Heart left ventricle (tissue), 16 donors: ENCODE data around the gene PCOLCE2. TPM values are rescaled to one million over a fixed set of nuclear protein-coding genes. Genes with fewer than 3 reads are reported as not detected.

Source experiments
- ATAC-seq, 4 donors: fragments of 200-7000 bp; cut with Tn5 transposase; one replicate each; pipeline ENCODE4 v1.9.1; 2020 to 2022; ENCODE audit warnings: moderate library complexity in 4 of 4, mild to moderate bottlenecking in 3 of 4, moderate number of reproducible peaks in 1 of 4
- DNase-seq, 5 donors: peaks; one replicate each; pipeline ENCODE4 v3.0.0-alpha.2; 2020
- H3K27ac ChIP-seq, 12 donors: fragments of 200-600 bp; sonication (generic) in 4 of 12; one replicate each; pipeline versions ENCODE4 v1.5.0 to v1.8.0; 2016 to 2022; ENCODE audit warnings: mild to moderate bottlenecking in 2 of 12
- H3K27me3 ChIP-seq, 9 donors: fragments of 200-600 bp; sonication (generic) in 2 of 9; one replicate each; pipeline versions ENCODE4 v1.5.1 to v1.8.0; 2016 to 2022; ENCODE audit warnings: mild to moderate bottlenecking in 3 of 9
- H3K36me3 ChIP-seq, 9 donors: fragments of 200-600 bp; sonication (generic) in 2 of 9; one replicate each; pipeline versions ENCODE4 v1.5.0 to v1.8.0; 2018 to 2022; ENCODE audit warnings: mild to moderate bottlenecking in 2 of 9
- H3K4me1 ChIP-seq, 12 donors: fragments of 200-600 bp; sonication (generic) in 4 of 12; one replicate each; pipeline versions ENCODE4 v1.5.0 to v1.8.0; 2016 to 2022; ENCODE audit warnings: mild to moderate bottlenecking in 3 of 12
- H3K4me3 ChIP-seq, 12 donors: fragments of 200-600 bp; sonication (generic) in 4 of 12; one replicate each; pipeline versions ENCODE4 v1.5.0 to v1.8.0; 2017 to 2022; ENCODE audit warnings: mild to moderate bottlenecking in 9 of 12, moderate library complexity in 4 of 12
- H3K9me3 ChIP-seq, 12 donors: fragments of 200-600 bp; sonication (generic) in 4 of 12; one replicate each; pipeline versions ENCODE4 v1.5.0 to v1.8.0; 2016 to 2022; ENCODE audit warnings: mild to moderate bottlenecking in 1 of 12
- CTCF ChIP-seq, 12 donors: fragments of 200-600 bp; sonication (generic) in 4 of 12; IDR thresholded peaks; one replicate each; pipeline versions ENCODE4 v1.5.0 to v1.8.0; 2018 to 2022; ENCODE audit warnings: antibody characterized with exemption in 12 of 12, mild to moderate bottlenecking in 5 of 12
- POLR2A ChIP-seq, 2 donors: fragments of 450-650 bp; IDR thresholded peaks; one replicate each; pipeline ENCODE4 v1.6.1; 2017; ENCODE audit warnings: antibody characterized with exemption in 2 of 2, mild to moderate bottlenecking in 2 of 2, moderate library complexity in 2 of 2
- WGBS, 4 donors: extraction: QIAGEN DNeasy Blood & Tissue Kit in 2 of 4; methylation state at CpG; one replicate each; pipeline versions ENCODE4 v1.1.5 to v1.1.7; 2013 to 2018; 5-methylcytosine and 5-hydroxymethylcytosine counted together
- intact Hi-C, 10 donors: fragments of 100-400 bp; cut with DNase I; formaldehyde crosslinking; loops; one replicate each; pipeline versions ENCODE4 v1.11.1 to v1.14.2; 2022
- polyA plus RNA-seq, 2 donors: library from polyadenylated mRNA; stranded (reverse); fragments of 200-250 nt; gene quantifications; one replicate each; pipeline ENCODE4 v1.2.3, GENCODE V29; 2013
- total RNA-seq, 9 donors: library from RNA; depleted of rRNA in 2 of 9; stranded (reverse); fragments of >200 nt in 2 of 9; fragmentation: NEBNext Ultra II Directional in 3 of 9; extraction: Animal tissue kit (Norgen Biotek cat#: 25700) in 3 of 9; gene quantifications; one replicate each; pipeline versions ENCODE4 v1.1.0 to v1.2.4, GENCODE V29; 2016 to 2023
- donor health status: ischemic (EF 13 %, LVEDD 7.1; RV severe dilation, severe dysfunction).
- donor health status: healthy with polysubstance abuse.
- donor health status: DM: no; HTN: yes; CAD: no.
- donor health status: DM: no; HTN: no; CAD: no.
- donor health status: ischemic (EF 25% LVEDD 6.9; RV normal size, moderate dysfunction).
- donor health status: ischemic (EF 25% LVEDD 5.7; RV mildly dilated, moderate dysfunction).
- donor health status: healthy.
- donor health status: DM: yes; HTN: yes; CAD: no.
- donor health status: ischemic (EF 35%, LVEDD 5.7; RV mildly dilated, moderate dysfunction).
- donor health status: nonischemic (EF 11% LVEDD 7.7; RV severe dilation, severe dysfunction).
- donor health status: DM: yes; HTN: yes; CAD: no.
- donor health status: PGD.
- donor health status: ischemic (EF 29% LVEDD 5.4; RV normal size, mild dysfunction).
- donor health status: nonischemic (EF 23%, LVEDD 6.1; RV moderate dilation, normal function).

Gene PCOLCE2
- total and polyA plus RNA-seq, 11 donors: 47.5 to 152 (median 66.7) TPM

DNA sequence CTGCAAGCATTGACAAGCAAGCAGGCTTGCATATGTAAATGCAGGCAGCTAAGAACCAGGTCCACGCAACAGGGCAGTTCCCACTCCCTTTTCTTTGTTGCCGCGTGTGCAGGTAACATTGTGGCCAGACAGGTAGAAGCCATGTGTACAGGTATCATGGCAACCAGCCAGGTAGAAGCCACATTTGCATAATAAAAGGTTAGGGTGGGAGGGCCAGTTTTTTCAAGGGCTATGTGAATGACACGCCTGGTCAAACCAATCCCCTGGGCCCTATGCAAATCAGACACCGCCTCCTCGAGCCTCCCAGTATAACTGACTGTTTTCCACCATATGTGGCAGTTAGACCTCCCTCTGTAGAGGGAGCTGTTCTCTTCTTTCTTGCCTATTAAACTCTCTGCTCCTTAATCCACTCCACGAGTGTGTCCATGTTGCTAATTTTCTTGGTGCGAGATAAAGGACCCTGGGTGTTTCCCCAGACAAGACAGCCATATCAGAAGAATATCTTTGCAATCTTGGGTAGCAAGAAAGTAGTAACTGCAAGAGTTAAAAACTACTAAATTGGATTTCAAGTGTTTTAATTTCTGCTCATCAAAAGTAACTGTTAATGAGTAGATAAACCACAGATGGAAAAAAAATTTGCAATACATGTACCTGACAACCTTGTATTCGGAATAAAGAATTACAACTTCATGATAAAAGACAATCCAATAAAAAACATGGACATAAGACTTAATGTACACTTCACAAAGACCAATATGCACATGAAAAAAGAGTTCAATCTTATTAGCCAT, 21.8 kb downstream of the PCOLCE2 start:
- no peaks in the 10 kb centered on the region for H3K9me3 ChIP-seq
- TF ChIP-seq CTCF (IDR thresholded peaks at IDR 0.05) (peak in 1 of 12 donors; percentile 6), POLR2A (IDR thresholded peaks at IDR 0.05) (no peak)
- no peaks in the 10 kb centered on the region for H3K27me3 ChIP-seq
- DNase-seq: peak in 1 of 5 donors; percentile 29
- ATAC-seq: peak in 1 of 4 donors; percentile 59
- no peaks in the 10 kb centered on the region for H3K36me3 ChIP-seq
- no peak overlapping the region for H3K27ac ChIP-seq
- H3K4me1 ChIP-seq: peaks cover 0 to 12% (median 0%) of the 10 kb centered on the region in 12 donors
- intact Hi-C loops: no loop called here
- 63 to 71% (median 64%) methylated on average over 9 of the region's 9 CpGs for WGBS, 4 donors
- no peak overlapping the region for H3K4me3 ChIP-seq

- TF ChIP-seq CTCF (IDR thresholded peaks at IDR 0.05) (no peak), POLR2A (IDR thresholded peaks at IDR 0.05) (no peak)
- Histone ChIP-seq H3K36me3 (no peaks in the 10 kb centered on the region), H3K27me3 (no peaks in the 10 kb centered on the region), H3K4me3 (no peak overlapping the region), H3K27ac (peak overlapping the region in 4 of 12 donors; percentile 10 to 27 (median 20)), H3K4me1 (peaks cover 0 to 14% (median 0%) of the 10 kb centered on the region in 12 donors), H3K9me3 (no peaks in the 10 kb centered on the region)
- WGBS, 4 donors: 80 to 86% (median 83%) methylated on average over 8 of the region's 8 CpGs
- ATAC-seq: no peak
- intact Hi-C loops: no loop called here
- DNase-seq: no peak
Measured at GRCh38 chr3:142863930-142864920, 24.7 kb downstream of the PCOLCE2 start.

DNA sequence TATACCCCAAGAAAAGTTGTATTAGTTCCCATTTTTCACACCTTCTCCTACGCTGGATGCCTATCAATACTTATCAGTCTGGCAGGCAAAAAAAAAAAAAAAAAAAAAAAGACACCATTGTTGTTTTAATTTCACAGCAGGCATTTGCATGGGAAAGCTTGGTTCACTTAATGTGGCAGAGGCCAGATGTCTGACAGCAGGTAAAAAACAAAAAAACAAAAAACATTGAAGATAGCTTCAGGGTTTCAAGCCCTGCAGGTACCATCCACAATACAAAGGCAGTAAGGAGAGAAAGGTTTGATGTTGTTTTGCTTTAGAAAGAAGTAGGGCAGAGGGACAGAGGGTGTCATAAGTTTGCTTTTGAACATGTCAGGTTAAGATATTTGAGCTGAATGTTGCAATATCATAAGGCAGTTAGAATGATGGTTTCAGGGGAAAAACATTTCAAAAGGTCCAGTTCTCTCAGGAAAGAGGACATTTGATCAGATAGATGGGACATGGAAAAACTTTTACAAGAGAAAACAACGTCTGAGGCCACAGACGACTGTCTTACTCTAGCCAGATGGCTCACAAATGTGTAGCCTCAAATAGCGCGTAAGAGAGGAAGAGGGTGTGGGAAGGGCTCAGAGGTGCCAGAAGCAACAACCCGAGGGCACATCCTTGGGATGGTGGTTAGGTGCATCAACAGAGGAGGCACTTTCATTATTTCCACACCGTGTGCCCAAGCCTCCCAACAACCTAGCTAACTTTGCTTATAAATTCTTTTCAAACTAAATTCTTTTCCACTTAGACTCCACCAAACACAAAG, 25.7 kb downstream of the PCOLCE2 start:
- no peaks in the 10 kb centered on the region for H3K9me3 ChIP-seq
- peaks cover 0 to 14% (median 0%) of the 10 kb centered on the region in 12 donors for H3K4me1 ChIP-seq
- peak; percentile 65 to 81 (median 74) for ATAC-seq
- H3K36me3 ChIP-seq: no peaks in the 10 kb centered on the region
- intact Hi-C loops: no loop called here
- no peaks in the 10 kb centered on the region for H3K27me3 ChIP-seq
- no peak overlapping the region for H3K4me3 ChIP-seq
- TF ChIP-seq CTCF (IDR thresholded peaks at IDR 0.05) (no peak), POLR2A (IDR thresholded peaks at IDR 0.05) (no peak)
- peak overlapping the region in 3 of 12 donors; percentile 10 to 27 (median 14) for H3K27ac ChIP-seq
- no peak for DNase-seq
- WGBS, 4 donors: 27 to 34% (median 31%) methylated on average over 7 of the region's 7 CpGs
